ENCODE results near the gene PTOV1.
A peak's percentile ranks its signal among the peaks of the same experiment; 100 is the strongest.

Gene PTOV1

GRCh38 chr19:49811328-49811727, 39.6 kb upstream of the PTOV1 start:
- no peak for TF ChIP-seq CTCF (conservative IDR thresholded peaks at IDR 0.05)
- H3K27ac ChIP-seq, result no peak overlapping the region

GRCh38 chr19:49812452-49812996, 38.4 kb upstream of the PTOV1 start:
- peak overlapping the region; percentile 84 for H3K27ac ChIP-seq
- no peak for TF ChIP-seq CTCF (conservative IDR thresholded peaks at IDR 0.05)

GRCh38 chr19:49812997-49813861, 37.7 kb upstream of the PTOV1 start, which contains the start of gene FUZ:
FUZ (minus strand) TSS chr19:49813292; CDS start chr19:49813106, 186 bp downstream.
- no peak for TF ChIP-seq CTCF (conservative IDR thresholded peaks at IDR 0.05)
- H3K27ac ChIP-seq, result peak within 1 kb of the TSS; percentile 84

DNA sequence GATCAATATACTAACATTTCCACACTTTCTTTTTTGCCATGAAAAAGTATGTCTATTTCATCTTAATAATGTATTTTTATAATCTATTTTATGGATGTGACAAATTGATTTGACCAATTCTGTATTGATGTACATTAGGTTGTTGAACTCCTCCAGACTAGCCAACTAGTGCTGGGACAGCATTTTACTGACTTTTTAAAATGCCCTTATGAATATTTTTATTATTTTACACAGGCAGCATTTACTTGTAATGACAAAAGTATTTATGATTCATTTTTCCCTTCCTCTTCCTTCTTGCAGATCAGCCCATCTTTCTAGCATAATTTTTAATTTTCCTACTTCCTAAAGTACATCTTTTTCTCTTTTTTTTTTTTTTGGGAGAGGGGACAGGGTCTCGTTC, 36.9 kb upstream of the PTOV1 start:
- no peak for TF ChIP-seq CTCF (conservative IDR thresholded peaks at IDR 0.05)

GRCh38 chr19:49816590-49816989, 34.4 kb upstream of the PTOV1 start:
- TF ChIP-seq CTCF (conservative IDR thresholded peaks at IDR 0.05), result no peak
- H3K27ac ChIP-seq, result peak overlapping the region; percentile 86

More for the DNA sequence above, 36.9 kb upstream of the PTOV1 start:
- H3K27ac ChIP-seq, result peak overlapping the region; percentile 84

GRCh38 chr19:49817964-49818648, 32.9 kb upstream of the PTOV1 start, which contains the start of gene MED25:
MED25 (plus strand) TSS chr19:49818289; CDS start chr19:49818342, 53 bp downstream.
- peak within 1 kb of the TSS; percentile 86 for H3K27ac ChIP-seq
- TF ChIP-seq CTCF (conservative IDR thresholded peaks at IDR 0.05), result peak; percentile 38
